Mesendoderm (in vitro differentiated cells): ENCODE data around the gene OR13C8.

ENCODE experiments used
- DNase-seq: peaks from one replicate; pipeline ENCODE4 v3.0.0; 2013
- H2AK5ac ChIP-seq: 2 replicates; pipeline ENCODE4 v1.6.1; 2013; ENCODE audit warnings: low read length, inconsistent platforms
- H2BK120ac ChIP-seq: 2 replicates; pipeline ENCODE4 v1.6.1; 2013; ENCODE audit warnings: low read depth, mild to moderate bottlenecking, low read length, moderate library complexity, mixed read lengths
- H2BK15ac ChIP-seq: replicated peaks from 2 replicates; pipeline ENCODE4 v1.6.1; 2013; ENCODE audit warnings: low read depth, mild to moderate bottlenecking, moderate library complexity
- H2BK5ac ChIP-seq: 2 replicates; pipeline ENCODE4 v1.6.1; 2013; ENCODE audit warnings: low read length, inconsistent platforms
- H3K18ac ChIP-seq: 2 replicates; pipeline ENCODE4 v1.6.1; 2013; ENCODE audit warnings: mild to moderate bottlenecking, low read length, mixed read lengths
- H3K23ac ChIP-seq: one replicate; pipeline ENCODE4 v1.6.1; 2013; ENCODE audit warnings: low read length
- H3K27ac ChIP-seq: 2 replicates; pipeline ENCODE4 v1.5.1; 2013; ENCODE audit warnings: low read depth, mild to moderate bottlenecking, inconsistent platforms, low read length, moderate library complexity
- H3K27me3 ChIP-seq: 2 replicates; pipeline ENCODE4 v1.6.1; 2013; ENCODE audit warnings: low read length, control low read depth, mild to moderate bottlenecking, inconsistent platforms; ENCODE audit not compliant: insufficient read depth, poor library complexity
- H3K36me3 ChIP-seq: 2 replicates; pipeline ENCODE4 v1.6.1; 2013; ENCODE audit warnings: low read length, inconsistent platforms; ENCODE audit not compliant: control insufficient read depth, insufficient read depth
- H3K4ac ChIP-seq: one replicate; pipeline ENCODE4 v1.6.1; 2013; ENCODE audit warnings: low read depth, mild to moderate bottlenecking, low read length, moderate library complexity
- H3K4me1 ChIP-seq: 2 replicates; pipeline ENCODE4 v1.6.1; 2013; ENCODE audit warnings: low read depth, low read length, inconsistent platforms; ENCODE audit not compliant: control insufficient read depth
- H3K4me2 ChIP-seq: 2 replicates; pipeline ENCODE4 v1.6.1; 2013; ENCODE audit warnings: low read length
- H3K4me3 ChIP-seq: 2 replicates; pipeline ENCODE4 v1.5.1; 2013; ENCODE audit warnings: mild to moderate bottlenecking, low read length
- H3K56ac ChIP-seq: one replicate; pipeline ENCODE4 v1.6.1; 2013; ENCODE audit warnings: low read length
- H3K79me1 ChIP-seq: 2 replicates; pipeline ENCODE4 v1.6.1; 2013; ENCODE audit warnings: low read length, inconsistent platforms
- H3K79me2 ChIP-seq: 2 replicates; pipeline ENCODE4 v1.6.1; 2013; ENCODE audit warnings: mild to moderate bottlenecking, low read length; ENCODE audit not compliant: control insufficient read depth, insufficient read depth
- H3K9ac ChIP-seq: 2 replicates; pipeline ENCODE4 v1.6.1; 2013; ENCODE audit warnings: low read length, inconsistent platforms
- H4K5ac ChIP-seq: one replicate; pipeline ENCODE4 v1.6.1; 2013; ENCODE audit warnings: low read length
- H4K8ac ChIP-seq: one replicate; pipeline ENCODE4 v1.6.1; 2013; ENCODE audit warnings: low read depth, mild to moderate bottlenecking, control low read depth, low read length, moderate library complexity
- WGBS: extraction: QIAGEN DNeasy Blood & Tissue Kit; methylation state at CpG from one replicate; pipeline ENCODE4 v1.1.7; 2013; ENCODE audit warnings: low lambda C conversion rate, missing lambda C conversion rate; ENCODE audit not compliant: insufficient coverage; ENCODE audit errors: extremely low coverage; 5-methylcytosine and 5-hydroxymethylcytosine counted together

OR13C8 gene

GRCh38 chr9:104617418-104617817 lies 48.5 kb downstream of the OR13C8 start:
- Histone ChIP-seq H3K27me3 (no peaks in the 10 kb centered on the region), H4K5ac (no peak overlapping the region), H2BK120ac (no peak overlapping the region), H3K79me2 (no peaks in the 10 kb centered on the region), H3K4me1 (no peaks in the 10 kb centered on the region), H3K4me3 (no peak overlapping the region), H2BK15ac (no peak overlapping the region), H2BK5ac (no peak overlapping the region), H3K18ac (no peak overlapping the region), H3K79me1 (no peaks in the 10 kb centered on the region), H3K4me2 (no peak overlapping the region), H3K36me3 (no peaks in the 10 kb centered on the region), H3K23ac (no peak overlapping the region), H4K8ac (no peak overlapping the region), H3K56ac (no peak overlapping the region), H3K4ac (no peak overlapping the region), H3K9ac (no peak overlapping the region), H2AK5ac (no peak overlapping the region), H3K27ac (no peak overlapping the region)
- no peak for DNase-seq

DNA sequence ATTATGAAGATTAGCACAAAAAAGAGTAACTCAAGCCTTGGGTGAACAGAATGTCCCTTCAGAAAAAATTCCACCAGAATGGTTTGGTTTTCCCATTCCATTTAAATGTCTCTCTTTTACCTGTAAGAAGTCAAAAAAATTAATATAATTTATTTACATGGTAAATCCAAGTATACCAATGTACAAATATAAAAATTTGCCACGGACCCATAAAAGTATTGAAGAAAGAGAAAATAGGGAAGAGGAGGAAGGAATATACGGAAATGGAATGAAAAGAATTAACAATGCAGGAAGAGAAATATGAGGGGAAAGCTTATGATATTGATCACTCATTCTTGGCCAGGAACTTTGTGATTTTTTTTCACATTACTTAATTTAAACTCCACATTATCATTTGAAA lies 49.1 kb downstream of the OR13C8 start, which contains the start of gene OR13C9:
Gene OR13C9, minus strand, starts transcription at position 101 of the 400 bp plus-strand sequence. Its CDS starts 0 bp downstream, at position 101.
- no peak within 1 kb of the TSS for H3K56ac ChIP-seq

More for the DNA sequence above, 49.1 kb downstream of the OR13C8 start, which contains the start of gene OR13C9:
- no peaks in the 10 kb centered on the region for H3K79me2 ChIP-seq
- H3K79me1 ChIP-seq, result no peaks in the 10 kb centered on the region
- H2BK5ac ChIP-seq, result no peak within 1 kb of the TSS
- H4K8ac ChIP-seq, result no peak within 1 kb of the TSS
- no peak for DNase-seq
- no peaks in the 10 kb centered on the region for H3K4me1 ChIP-seq
- no peak within 1 kb of the TSS for H2BK15ac ChIP-seq
- WGBS, result 100% methylated on average over 2 of the region's 2 CpGs
- no peak within 1 kb of the TSS for H3K4ac ChIP-seq
- no peak within 1 kb of the TSS for H3K23ac ChIP-seq
- no peak within 1 kb of the TSS for H3K27ac ChIP-seq
- H3K4me2 ChIP-seq, result no peak within 1 kb of the TSS
- no peak within 1 kb of the TSS for H4K5ac ChIP-seq
- H3K9ac ChIP-seq, result no peak within 1 kb of the TSS
- no peak within 1 kb of the TSS for H2AK5ac ChIP-seq
- H3K36me3 ChIP-seq, result no peaks in the 10 kb centered on the region
- no peak within 1 kb of the TSS for H3K4me3 ChIP-seq
- H3K27me3 ChIP-seq, result no peaks in the 10 kb centered on the region
- H2BK120ac ChIP-seq, result no peak within 1 kb of the TSS
- H3K18ac ChIP-seq, result no peak within 1 kb of the TSS
